Measurements from ENCODE around the gene DHRS12.

The DHRS12 gene

DNA sequence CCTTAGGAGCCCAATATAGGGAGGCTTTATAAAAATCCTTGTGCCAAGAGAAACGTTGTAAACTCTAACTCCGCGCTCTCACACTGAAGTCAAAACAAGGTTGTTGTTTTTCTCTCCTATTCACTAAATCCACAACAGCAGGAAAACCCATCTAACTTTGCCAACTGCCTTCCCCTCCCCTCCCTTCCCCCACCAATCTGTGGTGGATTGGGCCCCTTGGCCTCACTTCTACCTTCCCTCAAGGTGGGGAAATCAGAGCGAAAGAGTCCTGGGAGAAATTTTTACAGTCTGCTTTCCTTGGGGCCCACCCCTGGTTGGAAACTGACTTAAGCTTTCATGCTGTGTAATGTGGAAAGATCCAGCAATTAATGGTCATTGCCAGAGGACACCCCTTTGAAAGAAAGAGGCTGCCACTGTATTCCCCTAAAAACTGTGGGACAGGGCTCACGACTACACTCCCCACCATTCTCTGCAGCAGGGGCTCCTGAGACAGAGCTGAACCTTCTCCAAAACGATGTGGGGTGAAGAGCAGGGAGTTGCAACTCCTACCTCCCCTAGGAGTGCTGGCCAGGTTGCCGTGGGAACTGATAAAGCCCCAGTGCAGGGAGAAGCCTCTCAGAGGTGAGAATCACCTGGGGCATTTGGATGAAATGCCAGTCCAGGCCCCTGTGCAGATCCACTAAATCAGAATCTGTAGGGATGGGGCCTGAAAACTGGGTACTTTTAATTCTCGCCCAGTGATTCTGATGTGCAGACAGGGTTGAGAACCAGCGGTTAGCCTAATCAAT is 1.1 kb downstream of the DHRS12 start:
- no peaks in the 10 kb centered on the region for H3K9me3 ChIP-seq (ENCODE audit: insufficient read depth, low read length)
- peaks cover 7% of the 10 kb centered on the region for H3K36me3 ChIP-seq (replicated peaks; ENCODE audit: low read depth, low read length)
- H3K27ac ChIP-seq (ENCODE audit: low read length) = peak overlapping the region; percentile 78
- no peak for TF ChIP-seq EZH2phosphoT487 (IDR thresholded peaks at IDR 0.05; ENCODE audit: low read depth)
- TF ChIP-seq, protein P1, sequence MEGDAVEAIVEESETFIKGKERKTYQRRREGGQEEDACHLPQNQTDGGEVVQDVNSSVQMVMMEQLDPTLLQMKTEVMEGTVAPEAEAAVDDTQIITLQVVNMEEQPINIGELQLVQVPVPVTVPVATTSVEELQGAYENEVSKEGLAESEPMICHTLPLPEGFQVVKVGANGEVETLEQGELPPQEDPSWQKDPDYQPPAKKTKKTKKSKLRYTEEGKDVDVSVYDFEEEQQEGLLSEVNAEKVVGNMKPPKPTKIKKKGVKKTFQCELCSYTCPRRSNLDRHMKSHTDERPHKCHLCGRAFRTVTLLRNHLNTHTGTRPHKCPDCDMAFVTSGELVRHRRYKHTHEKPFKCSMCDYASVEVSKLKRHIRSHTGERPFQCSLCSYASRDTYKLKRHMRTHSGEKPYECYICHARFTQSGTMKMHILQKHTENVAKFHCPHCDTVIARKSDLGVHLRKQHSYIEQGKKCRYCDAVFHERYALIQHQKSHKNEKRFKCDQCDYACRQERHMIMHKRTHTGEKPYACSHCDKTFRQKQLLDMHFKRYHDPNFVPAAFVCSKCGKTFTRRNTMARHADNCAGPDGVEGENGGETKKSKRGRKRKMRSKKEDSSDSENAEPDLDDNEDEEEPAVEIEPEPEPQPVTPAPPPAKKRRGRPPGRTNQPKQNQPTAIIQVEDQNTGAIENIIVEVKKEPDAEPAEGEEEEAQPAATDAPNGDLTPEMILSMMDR (IDR thresholded peaks at IDR 0.05; ENCODE audit: low read depth, low read length) = no peak
- H3K79me2 ChIP-seq (ENCODE audit: low read length) = peaks cover 15% of the 10 kb centered on the region
- peak overlapping the region; percentile 78 for H3K9ac ChIP-seq (ENCODE audit: low read length)
- peak overlapping the region; percentile 89 for H3K4me2 ChIP-seq (ENCODE audit: low read length)
- no peaks in the 10 kb centered on the region for H3K27me3 ChIP-seq (ENCODE audit: low read depth, low read length)
- peaks cover 36% of the 10 kb centered on the region for H3K4me1 ChIP-seq (ENCODE audit: low read length)
- no peaks in the 10 kb centered on the region for H4K20me1 ChIP-seq (ENCODE audit: insufficient read depth, low read length)
- 0 out of 2 replicates have a peak overlapping the region, but pooled peaks have one; percentile 27 for H2AFZ ChIP-seq (ENCODE audit: low read depth, low read length)
- H3K4me3 ChIP-seq (ENCODE audit: low read length) = peak overlapping the region; percentile 81

DNA sequence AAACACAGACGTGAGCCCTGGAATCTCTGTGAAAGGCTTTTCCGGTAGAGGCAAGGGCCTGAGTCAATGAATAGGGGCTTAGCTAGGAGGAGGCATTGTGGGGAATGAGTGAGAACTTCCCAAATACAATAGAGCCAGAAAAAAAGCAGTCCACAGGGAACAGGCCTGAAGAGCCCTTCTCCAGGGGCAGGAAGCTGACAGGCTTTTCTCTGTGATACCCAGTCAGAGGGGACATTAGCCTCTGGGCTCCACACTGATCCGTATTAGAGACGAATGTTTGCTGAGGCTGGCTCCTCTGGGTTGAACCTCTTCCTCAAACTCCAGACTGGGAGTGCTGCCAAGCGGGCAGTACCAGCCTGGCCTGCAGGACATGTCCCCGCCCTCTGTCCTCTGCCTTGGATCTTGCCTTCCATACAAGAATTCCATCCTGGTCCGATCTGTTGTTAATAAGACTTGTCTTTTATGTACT is 2.3 kb downstream of the DHRS12 start:
- no peaks in the 10 kb centered on the region for H4K20me1 ChIP-seq (ENCODE audit: insufficient read depth, low read length)
- H3K4me1 ChIP-seq (ENCODE audit: low read length) = peaks cover 46% of the 10 kb centered on the region
- H3K9ac ChIP-seq (ENCODE audit: low read length) = no peak overlapping the region

DNA sequence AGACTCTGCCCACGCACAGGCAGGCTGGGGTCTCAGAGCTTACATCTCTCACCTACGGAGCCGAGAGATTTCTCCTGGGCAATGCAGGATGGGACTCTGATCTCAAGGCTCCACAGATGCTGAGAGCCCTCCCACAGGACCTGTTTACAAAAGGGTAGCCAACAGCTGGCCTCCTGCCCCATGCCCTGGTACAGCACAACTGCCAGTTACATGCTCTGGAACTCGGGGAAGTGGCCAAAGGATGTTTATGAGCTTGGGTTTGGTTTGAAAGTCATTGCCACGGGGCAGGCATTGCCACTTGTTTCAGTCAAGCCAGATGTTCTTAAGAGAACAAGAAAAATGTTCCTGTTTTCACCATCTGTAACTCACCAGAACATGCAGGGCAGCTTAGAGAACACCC is 3.5 kb downstream of the DHRS12 start:
- Histone ChIP-seq H3K27ac (ENCODE audit: low read length) (no peak overlapping the region), H3K4me2 (ENCODE audit: low read length) (no peak overlapping the region), H3K27me3 (ENCODE audit: low read depth, low read length) (no peaks in the 10 kb centered on the region), H3K4me3 (ENCODE audit: low read length) (no peak overlapping the region), H3K36me3 (replicated peaks; ENCODE audit: low read depth, low read length) (peaks cover 6% of the 10 kb centered on the region), H3K79me2 (ENCODE audit: low read length) (peaks cover 15% of the 10 kb centered on the region), H4K20me1 (ENCODE audit: insufficient read depth, low read length) (no peaks in the 10 kb centered on the region), H3K9me3 (ENCODE audit: insufficient read depth, low read length) (no peaks in the 10 kb centered on the region), H3K4me1 (ENCODE audit: low read length) (peaks cover 53% of the 10 kb centered on the region), H2AFZ (ENCODE audit: low read depth, low read length) (no peak overlapping the region), H3K9ac (ENCODE audit: low read length) (no peak overlapping the region)
- TF ChIP-seq EZH2phosphoT487 (IDR thresholded peaks at IDR 0.05; ENCODE audit: low read depth) = no peak
- TF ChIP-seq, protein P1 (IDR thresholded peaks at IDR 0.05; ENCODE audit: low read depth, low read length) = no peak

More for the DNA sequence above, 2.3 kb downstream of the DHRS12 start:
- TF ChIP-seq, protein P1 (IDR thresholded peaks at IDR 0.05; ENCODE audit: low read depth, low read length) = no peak
- TF ChIP-seq EZH2phosphoT487 (IDR thresholded peaks at IDR 0.05; ENCODE audit: low read depth) = no peak
- peaks cover 7% of the 10 kb centered on the region for H3K36me3 ChIP-seq (replicated peaks; ENCODE audit: low read depth, low read length)
- no peak overlapping the region for H3K27ac ChIP-seq (ENCODE audit: low read length)
- no peaks in the 10 kb centered on the region for H3K9me3 ChIP-seq (ENCODE audit: insufficient read depth, low read length)
- H3K27me3 ChIP-seq (ENCODE audit: low read depth, low read length) = no peaks in the 10 kb centered on the region
- H2AFZ ChIP-seq (ENCODE audit: low read depth, low read length) = no peak overlapping the region
- peak overlapping the region; percentile 89 for H3K4me2 ChIP-seq (ENCODE audit: low read length)
- H3K4me3 ChIP-seq (ENCODE audit: low read length) = no peak overlapping the region
- H3K79me2 ChIP-seq (ENCODE audit: low read length) = peaks cover 15% of the 10 kb centered on the region

GRCh38 chr13:51799261-51799660 is 4.7 kb downstream of the DHRS12 start:
- Histone ChIP-seq H3K9ac (ENCODE audit: low read length) (no peak overlapping the region), H3K36me3 (replicated peaks; ENCODE audit: low read depth, low read length) (peaks cover 2% of the 10 kb centered on the region), H3K27me3 (ENCODE audit: low read depth, low read length) (no peaks in the 10 kb centered on the region), H3K27ac (ENCODE audit: low read length) (no peak overlapping the region), H3K4me3 (ENCODE audit: low read length) (no peak overlapping the region), H3K4me1 (ENCODE audit: low read length) (peaks cover 54% of the 10 kb centered on the region), H4K20me1 (ENCODE audit: insufficient read depth, low read length) (no peaks in the 10 kb centered on the region), H3K9me3 (ENCODE audit: insufficient read depth, low read length) (no peaks in the 10 kb centered on the region), H3K4me2 (ENCODE audit: low read length) (no peak overlapping the region), H3K79me2 (ENCODE audit: low read length) (peaks cover 7% of the 10 kb centered on the region; the same call in 1 of the 2 replicates), H2AFZ (ENCODE audit: low read depth, low read length) (no peak overlapping the region)
- TF ChIP-seq, protein P1 (IDR thresholded peaks at IDR 0.05; ENCODE audit: low read depth, low read length) = no peak
- no peak for TF ChIP-seq EZH2phosphoT487 (IDR thresholded peaks at IDR 0.05; ENCODE audit: low read depth)

Measured in OCI-LY3 (cell line).